ENCODE data around the gene SMIM36. TPM values are rescaled to one million over a fixed set of nuclear protein-coding genes. Genes with fewer than 3 reads are reported as not detected.

SMIM36 gene
- total RNA-seq, 1 donor from 2014 or later: not detected

DNA sequence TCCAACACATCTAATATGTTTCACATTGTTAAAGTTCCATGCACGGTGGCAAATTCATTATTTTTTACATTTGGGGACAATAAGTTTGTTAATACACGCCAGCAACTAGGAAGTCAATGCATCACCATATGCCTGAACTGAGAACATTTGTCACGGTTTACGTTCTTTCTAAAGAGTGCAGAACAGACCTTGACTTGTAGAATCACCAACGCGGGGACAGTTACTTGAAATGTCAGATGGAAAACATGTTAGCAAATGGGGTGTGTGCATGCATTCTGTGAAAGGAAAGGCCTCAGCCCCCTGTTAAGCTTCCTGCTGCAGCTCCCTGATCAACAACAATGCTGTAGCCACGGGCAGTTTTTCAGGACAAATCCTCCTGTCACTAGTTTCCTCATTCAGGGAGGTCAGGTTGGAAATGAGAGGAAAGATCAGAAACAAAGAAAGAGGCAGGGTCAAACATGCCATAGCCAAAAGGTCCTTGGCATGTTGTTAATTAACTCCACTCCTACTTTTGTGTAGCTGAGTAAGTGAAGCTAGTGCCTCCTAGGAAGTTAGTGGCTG, 18.4 kb downstream of the SMIM36 start:
- ChIA-PET POLR2A (no interaction called here), CTCF (no interaction called here)
- DNase-seq (no peak), ATAC-seq (ENCODE audit: low read depth) (no peak)
- TF ChIP-seq, protein P1, sequence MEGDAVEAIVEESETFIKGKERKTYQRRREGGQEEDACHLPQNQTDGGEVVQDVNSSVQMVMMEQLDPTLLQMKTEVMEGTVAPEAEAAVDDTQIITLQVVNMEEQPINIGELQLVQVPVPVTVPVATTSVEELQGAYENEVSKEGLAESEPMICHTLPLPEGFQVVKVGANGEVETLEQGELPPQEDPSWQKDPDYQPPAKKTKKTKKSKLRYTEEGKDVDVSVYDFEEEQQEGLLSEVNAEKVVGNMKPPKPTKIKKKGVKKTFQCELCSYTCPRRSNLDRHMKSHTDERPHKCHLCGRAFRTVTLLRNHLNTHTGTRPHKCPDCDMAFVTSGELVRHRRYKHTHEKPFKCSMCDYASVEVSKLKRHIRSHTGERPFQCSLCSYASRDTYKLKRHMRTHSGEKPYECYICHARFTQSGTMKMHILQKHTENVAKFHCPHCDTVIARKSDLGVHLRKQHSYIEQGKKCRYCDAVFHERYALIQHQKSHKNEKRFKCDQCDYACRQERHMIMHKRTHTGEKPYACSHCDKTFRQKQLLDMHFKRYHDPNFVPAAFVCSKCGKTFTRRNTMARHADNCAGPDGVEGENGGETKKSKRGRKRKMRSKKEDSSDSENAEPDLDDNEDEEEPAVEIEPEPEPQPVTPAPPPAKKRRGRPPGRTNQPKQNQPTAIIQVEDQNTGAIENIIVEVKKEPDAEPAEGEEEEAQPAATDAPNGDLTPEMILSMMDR (IDR thresholded peaks at IDR 0.05): no peak
- intact Hi-C loops (cut with micrococcal nuclease): no loop called here
- peaks cover 10% of the 10 kb centered on the region for H3K27me3 Mint-ChIP-seq
- no peak overlapping the region for H3K27ac Mint-ChIP-seq
- no peaks in the 10 kb centered on the region for H3K9me3 Mint-ChIP-seq
- no peak overlapping the region for H3K4me3 Mint-ChIP-seq
- H3K4me1 Mint-ChIP-seq: no peaks in the 10 kb centered on the region
- H3K36me3 Mint-ChIP-seq (ENCODE audit: low read depth): no peaks in the 10 kb centered on the region

DNA sequence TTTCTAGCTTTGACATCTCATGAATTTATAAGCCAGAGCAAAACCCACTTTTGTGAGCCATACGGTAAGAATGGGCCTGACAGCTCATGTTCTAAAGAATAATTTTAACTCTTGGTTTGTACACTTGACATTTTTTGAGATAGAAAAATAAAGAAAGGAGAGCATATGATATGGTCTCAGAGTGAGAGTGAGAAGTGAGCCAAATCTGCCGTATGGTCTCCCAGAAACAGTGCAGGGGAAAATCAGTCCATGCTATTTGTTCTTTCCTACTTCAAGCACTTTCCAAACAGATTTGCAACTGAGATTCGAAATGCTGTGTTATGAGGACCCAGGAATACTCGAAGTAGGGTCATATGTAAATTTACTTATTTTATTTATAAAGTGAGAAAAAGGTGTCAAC, 20.9 kb downstream of the SMIM36 start:
- DNase-seq: no peak
- POLR2A ChIA-PET: no interaction called here
- no peak overlapping the region for H3K27ac Mint-ChIP-seq
- H3K36me3 Mint-ChIP-seq (ENCODE audit: low read depth): no peaks in the 10 kb centered on the region
- peaks cover 10% of the 10 kb centered on the region for H3K27me3 Mint-ChIP-seq
- intact Hi-C loops (cut with micrococcal nuclease): no loop called here
- TF ChIP-seq, protein P1 (IDR thresholded peaks at IDR 0.05): no peak
- H3K4me1 Mint-ChIP-seq: no peaks in the 10 kb centered on the region
- H3K9me3 Mint-ChIP-seq: no peaks in the 10 kb centered on the region
- H3K4me3 Mint-ChIP-seq: no peak overlapping the region
- ATAC-seq (ENCODE audit: low read depth): no peak
- CTCF ChIA-PET: no interaction called here

DNA sequence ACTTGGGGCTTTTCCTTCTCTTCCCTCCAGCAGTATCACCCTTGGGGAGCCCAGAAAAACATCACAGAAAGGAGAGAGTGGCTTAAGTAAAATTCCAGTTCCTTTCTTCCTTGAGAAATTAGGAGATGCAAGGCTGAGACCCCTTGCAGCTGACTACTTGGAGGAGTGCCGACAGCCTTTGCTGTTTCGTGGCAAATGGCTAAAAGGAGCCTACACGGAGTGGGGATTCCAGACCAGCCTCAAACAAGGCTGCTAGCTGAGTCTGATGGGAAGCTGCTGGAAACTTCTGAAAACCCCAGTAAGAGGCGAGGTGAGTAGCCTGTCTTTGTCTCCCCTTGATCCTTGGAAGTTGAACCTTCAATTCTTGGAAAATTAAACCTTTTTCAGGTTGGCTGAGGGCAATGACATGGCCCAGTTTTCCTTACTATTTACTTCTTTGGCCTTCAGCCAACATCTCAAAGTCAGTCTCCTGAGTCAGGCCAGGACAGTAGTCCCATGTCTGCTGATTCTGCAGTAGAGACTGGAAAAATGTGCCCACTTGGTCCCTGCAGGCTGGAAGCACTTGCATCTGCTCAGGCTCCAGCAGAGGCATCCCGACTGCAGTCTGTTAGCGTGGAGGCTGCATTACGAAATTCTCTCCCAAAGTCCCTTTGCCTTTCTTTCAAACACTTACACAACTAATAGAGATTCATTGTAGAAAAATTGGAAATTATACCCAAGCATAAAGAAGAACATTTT, 23.4 kb downstream of the SMIM36 start:
- TF ChIP-seq, protein P1 (IDR thresholded peaks at IDR 0.05): no peak
- Mint-ChIP-seq H3K4me3 (no peak overlapping the region), H3K27ac (no peak overlapping the region), H3K36me3 (ENCODE audit: low read depth) (no peaks in the 10 kb centered on the region), H3K27me3 (peaks cover 10% of the 10 kb centered on the region), H3K9me3 (no peaks in the 10 kb centered on the region), H3K4me1 (peaks cover 4% of the 10 kb centered on the region)
- intact Hi-C loops (cut with micrococcal nuclease): no loop called here
- POLR2A ChIA-PET: no interaction called here
- DNase-seq (no peak), ATAC-seq (ENCODE audit: low read depth) (no peak)
- CTCF ChIA-PET: no interaction called here

DNA sequence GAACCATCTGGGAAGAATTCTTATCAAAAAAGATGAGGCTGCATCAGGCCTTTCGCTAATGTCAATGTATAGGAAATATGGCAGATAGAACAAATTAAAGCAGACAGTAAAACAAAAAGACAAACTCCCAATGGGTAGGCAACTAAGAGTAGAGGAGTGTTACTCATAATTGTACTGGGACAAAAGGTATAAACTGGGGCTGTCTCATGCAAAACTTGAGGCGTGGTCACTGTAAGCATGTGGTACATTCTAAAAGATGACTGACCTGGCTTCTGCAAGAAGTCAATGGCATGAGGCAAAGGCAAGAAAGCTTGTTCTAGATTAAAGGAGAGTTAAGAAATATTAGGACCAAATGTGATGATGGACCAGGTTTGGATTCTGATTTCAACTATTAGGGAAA, 26.7 kb downstream of the SMIM36 start:
- ChIA-PET CTCF (interaction anchor here (0.6 kb wide), 1 partner anchor 15 kb away, joined by 3 read pairs; no protein-coding TSS in a partner anchor), POLR2A (no interaction called here)
- H3K36me3 Mint-ChIP-seq (ENCODE audit: low read depth): no peaks in the 10 kb centered on the region
- intact Hi-C loops (cut with micrococcal nuclease): no loop called here
- H3K27ac Mint-ChIP-seq: no peak overlapping the region
- peaks cover 9% of the 10 kb centered on the region for H3K4me1 Mint-ChIP-seq
- no peaks in the 10 kb centered on the region for H3K9me3 Mint-ChIP-seq
- DNase-seq (no peak), ATAC-seq (ENCODE audit: low read depth) (no peak)
- peaks cover 7% of the 10 kb centered on the region for H3K27me3 Mint-ChIP-seq
- no peak overlapping the region for H3K4me3 Mint-ChIP-seq
- TF ChIP-seq, protein P1 (IDR thresholded peaks at IDR 0.05): no peak

DNA sequence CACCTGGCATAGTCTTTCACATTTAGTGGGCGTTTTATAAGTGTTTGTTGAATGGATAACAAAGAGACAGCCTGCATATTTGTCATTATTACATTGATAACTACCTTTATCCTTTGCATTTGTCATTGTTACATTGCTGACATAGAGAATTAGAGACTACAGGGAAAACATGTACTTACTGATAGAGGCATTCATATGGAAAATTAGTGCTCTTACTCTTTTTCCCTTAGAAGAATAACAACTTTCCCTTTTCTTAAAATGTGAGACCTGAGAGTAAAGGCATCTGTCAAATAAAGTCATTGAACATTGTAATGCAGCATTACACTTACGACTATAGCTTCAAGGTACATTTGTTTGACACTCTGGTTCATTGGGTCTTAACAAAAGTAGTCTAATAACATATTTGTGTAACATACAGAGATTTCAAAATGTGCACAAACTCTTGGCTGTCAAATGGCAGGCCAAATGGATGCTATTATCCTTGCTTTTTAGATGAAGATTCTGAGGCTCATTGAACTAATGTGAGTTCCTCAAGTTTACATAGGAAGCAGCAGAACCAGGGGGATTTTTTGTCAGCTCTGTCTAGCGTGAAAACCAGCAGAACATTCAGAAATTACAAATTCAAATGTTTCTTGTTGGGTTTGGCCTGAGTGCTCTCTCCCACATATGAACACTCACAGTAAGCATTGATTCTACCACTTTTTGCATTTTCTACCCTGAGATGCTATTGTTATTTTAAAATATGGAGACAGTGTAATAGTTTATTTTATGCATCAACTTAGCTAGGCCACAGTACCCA, 28.5 kb downstream of the SMIM36 start:
- Mint-ChIP-seq H3K36me3 (ENCODE audit: low read depth) (no peaks in the 10 kb centered on the region), H3K4me3 (no peak overlapping the region), H3K27me3 (peaks cover 13% of the 10 kb centered on the region), H3K27ac (no peak overlapping the region), H3K9me3 (no peaks in the 10 kb centered on the region), H3K4me1 (peaks cover 9% of the 10 kb centered on the region)
- ATAC-seq (ENCODE audit: low read depth): no peak
- TF ChIP-seq, protein P1 (IDR thresholded peaks at IDR 0.05): no peak
- intact Hi-C loops (cut with micrococcal nuclease): no loop called here
- ChIA-PET CTCF (interaction anchor here (1.0 to 1.4 kb wide), 2 partner anchors 27 to 126 kb away, joined by 3 to 4 read pairs; no protein-coding TSS in a partner anchor), POLR2A (no interaction called here)
- no peak for DNase-seq

Data from activated B cell treated with CpG ODN at 0.5 μM for 24 hours (primary cell).